ENCODE data around the gene SRGAP2.
"Not testable (repeated sequence)": the region's sequence is repeated elsewhere in the genome, so short reads cannot be mapped to it uniquely, and the experiment has no call there.

SRGAP2 gene

DNA sequence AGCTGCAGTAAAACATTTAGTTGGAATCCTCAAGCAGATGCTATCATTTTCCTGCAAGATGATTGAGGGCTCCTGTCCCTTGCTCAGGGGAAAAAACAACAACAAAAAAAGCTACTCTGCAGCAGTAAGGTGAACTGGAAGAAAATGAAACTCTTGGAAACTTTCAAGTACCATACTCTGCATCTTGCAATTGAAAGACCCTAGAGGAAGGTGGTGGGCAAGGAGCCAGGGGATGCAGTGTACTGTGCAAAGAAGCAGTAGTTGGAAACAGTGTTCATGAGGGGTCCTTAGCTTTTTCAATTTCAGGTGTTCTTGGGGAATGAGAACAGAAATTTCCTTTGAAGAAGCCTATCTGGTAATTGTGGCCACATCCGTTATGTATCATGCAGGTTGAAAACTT is 7.5 kb downstream of the SRGAP2 start:
- not testable (repeated sequence) for DNase-seq

DNA sequence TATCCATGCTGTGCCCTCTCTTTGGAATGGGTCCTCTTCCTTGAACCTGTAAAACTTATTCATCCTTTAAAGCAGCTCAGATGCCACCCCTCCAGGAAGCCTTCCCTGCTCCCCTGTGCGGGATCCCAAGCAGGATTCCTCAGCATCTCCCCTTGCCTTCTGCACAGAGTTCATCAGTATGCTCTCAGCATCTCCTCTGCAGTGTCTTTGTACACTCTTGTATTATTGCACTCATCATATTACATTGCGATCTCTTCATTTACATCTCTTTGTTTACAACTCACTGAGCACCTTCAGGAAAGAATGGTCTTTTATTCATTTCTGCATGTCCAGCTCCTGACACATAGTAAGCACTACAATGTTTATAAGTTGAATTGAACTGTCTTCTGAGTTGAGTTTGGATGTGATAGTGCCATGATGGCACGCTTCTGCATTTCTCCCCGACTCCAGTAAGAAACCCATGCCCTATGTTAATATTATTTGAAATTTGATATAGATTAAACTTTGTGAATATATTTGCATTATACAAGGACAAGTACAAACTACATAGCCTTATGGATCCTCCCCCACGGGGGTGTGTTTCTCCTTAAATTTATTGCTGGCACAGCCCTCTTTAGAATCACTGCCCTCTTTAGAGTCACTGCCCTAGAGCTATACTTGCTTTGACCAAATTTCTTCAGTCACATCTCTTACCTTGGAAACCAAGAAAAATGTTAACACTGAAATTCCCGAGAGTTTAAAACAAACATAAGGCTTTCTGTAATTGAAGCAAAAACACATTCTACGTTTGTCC is 12.5 kb downstream of the SRGAP2 start:
- DNase-seq = not testable (repeated sequence)

DNA sequence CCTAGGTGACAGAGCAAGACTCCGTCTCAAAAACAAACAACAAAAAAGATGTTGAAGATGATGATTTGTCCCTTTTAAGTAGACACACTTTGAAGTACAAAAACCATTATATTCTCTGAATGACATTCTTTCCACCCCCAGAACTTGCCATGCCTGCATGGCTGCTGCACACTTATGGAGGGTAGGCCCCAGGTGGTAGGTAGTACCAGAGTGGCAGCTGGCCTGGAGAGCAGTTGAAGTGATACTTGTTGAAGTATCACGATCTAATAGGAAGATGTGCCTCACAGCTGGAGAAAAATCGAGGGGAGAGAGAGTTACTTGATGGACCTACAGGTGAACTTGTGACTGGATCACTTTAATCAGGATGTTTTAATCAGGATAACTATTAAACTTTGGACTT is 14.9 kb downstream of the SRGAP2 start:
- not testable (repeated sequence) for DNase-seq

DNA sequence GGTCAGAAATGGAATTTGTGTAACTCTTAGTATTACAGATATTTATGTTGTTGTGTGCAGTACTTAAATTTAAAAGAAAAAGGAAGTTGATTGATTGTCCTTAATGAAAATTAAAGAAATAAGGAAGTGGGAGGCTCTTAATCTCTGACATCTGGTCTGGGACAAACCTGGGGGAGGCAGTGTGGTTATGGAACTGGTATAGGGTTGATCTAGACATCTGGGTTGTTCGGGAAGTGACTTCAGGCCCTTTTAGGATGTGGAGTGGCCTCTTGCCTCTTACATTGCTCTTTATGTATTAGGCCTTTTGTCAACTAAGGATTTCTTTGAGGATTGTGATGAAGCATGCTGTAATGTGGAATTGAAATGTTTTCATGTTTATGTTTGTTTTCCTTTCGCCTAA is 15.4 kb downstream of the SRGAP2 start:
- not testable (repeated sequence) for DNase-seq

DNA sequence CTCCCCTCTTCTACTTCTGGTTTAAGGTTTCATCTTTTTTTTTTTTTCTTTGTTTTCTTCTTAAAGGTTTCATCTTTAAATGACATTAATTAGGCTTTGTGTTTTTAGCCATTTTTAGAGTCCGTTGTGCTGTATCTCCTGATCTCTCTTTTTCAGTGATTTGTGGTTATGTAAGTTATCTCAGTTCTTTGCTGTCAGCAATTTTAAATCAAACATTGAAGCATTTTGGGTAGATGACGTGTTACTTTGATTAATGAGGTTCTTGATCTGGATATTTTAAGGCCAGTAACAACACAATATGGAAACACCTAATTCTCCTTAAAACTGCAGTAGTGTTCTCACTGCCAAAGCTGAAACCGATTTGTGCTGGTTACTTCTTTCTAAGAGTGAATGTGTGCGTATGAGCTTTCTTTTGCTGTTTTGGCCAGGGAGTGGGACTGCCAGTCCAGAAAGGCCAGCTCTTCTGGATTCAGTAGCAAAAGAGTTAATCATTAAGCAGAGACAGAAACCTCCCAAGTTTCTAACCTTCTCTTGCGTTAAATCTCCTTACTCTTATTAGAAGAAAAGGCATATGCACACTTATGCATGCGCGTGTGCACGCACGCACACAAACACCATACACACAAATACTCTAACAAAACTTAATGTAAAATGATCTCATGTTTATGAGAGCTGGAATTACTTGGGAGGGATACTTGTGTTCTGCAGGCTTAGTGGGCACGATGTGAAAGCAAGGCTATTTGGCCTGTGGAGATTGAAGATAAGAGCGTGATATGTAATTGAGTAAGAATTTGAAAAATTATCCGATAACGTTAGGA is 16.4 kb downstream of the SRGAP2 start:
- not testable (repeated sequence) for DNase-seq

DNA sequence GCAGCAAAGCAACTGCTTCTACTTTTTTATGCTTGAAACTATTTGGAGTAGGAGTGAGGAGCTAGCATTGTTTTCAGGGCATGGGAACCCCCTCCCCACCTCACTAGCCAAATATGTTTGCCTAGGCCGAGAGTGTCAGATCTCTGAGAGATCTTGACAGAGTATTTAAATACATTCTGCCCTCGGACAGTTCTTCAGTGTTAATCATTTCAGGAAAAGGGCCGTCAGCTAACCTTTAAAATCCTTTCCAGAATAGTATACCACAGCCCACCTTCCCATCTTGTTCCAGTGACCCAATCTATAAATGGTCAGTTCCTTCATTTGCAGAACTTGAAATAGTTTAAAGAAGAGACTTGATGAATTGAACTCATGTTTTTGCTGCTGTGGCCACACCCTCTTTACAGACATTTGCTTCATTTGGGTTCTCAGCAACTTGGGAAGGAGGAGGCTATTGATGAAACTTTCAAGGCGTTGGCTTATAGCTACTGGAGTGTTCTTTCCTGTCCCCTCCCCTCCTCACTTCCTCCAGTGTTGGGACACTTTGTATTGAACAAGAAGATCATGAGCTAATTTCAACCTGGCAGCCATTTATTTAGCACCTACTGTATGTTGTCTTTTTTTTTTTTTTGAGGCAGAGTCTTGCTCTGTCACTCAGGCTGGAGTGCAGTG is 17.1 kb downstream of the SRGAP2 start:
- not testable (repeated sequence) for DNase-seq

DNA sequence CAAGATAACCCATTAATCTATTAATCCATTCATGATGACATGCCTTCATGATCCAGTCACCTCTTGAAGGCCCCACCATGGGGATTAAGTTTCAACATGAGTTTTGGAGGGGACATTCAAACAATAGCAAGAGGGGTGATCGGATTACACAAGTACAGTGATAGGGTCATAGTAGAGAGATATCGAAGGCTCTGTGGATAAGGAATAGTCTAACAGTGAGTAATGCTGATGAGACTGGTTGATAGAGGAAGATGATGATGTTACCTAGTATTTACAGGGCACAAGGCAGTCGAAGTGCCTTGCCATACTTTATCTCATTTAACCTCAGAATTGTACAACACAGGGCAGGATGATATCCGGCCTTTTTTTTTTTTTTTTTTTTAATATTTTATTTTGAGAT is 18.2 kb downstream of the SRGAP2 start:
- not testable (repeated sequence) for DNase-seq

DNA sequence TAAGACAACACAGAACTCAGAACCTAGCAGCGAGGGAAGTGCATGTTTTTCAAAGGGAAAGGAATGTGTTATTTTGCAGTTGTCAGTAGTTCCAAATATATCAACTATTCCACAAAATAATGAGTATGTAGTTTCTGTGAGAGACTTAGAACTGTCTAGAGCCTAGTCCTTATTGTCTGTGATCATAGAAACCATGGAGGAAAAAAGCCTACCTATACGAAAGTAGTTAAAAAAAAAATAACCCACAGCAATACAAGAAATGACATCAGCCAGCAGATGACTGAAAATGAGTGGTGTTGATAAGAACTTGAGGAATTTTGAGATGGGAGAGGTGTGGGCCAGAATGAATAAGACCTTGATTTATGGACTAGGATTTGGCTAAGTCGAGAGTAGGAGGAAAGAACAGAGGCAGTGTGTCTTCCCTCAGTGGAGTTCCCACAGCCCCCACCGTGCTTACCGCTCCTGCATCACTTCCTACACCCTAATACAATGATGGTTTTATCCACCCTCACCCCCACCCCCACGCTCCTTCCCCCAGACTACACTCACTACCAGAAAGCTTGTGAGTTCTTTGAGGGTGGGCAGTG is 20.9 kb downstream of the SRGAP2 start:
- not testable (repeated sequence) for DNase-seq

DNA sequence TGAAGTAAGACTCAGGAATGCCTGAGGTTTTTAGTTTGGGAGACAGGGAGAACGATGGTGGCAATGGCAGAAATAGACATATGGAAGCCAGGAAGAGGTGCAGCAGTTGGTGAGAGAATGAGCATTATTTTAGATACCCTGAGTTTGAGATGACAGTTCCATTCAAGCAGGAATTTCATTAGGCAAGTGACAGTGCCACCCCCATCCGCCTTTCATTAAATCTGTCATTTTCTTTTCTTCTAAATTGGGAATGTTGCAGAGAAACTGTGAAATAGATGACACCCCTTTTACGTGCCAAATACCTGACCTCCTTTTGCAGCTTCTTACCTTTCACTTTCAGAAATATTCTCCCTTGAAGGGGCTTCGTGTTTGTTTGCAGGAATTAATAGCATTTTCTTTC is 22.0 kb downstream of the SRGAP2 start:
- DNase-seq = not testable (repeated sequence)

DNA sequence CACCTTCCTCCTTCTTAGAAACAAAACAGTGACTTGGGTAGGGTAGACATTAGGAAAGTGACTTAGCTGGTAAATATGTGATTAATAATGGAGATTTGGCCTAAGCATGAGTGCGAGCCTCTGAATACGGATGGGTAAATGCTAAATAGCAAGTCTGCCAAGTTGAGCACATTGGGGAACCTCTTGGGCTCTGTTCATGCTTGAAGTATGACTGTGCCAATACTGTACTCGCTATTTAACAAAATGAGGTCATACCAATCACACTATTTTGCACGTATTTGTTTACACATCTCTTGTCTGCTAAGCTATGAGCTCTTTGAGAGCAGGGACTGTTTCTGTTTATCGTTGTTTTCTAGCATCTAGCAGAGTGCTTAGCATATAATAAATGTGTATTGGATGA is 23.5 kb downstream of the SRGAP2 start:
- not testable (repeated sequence) for DNase-seq

DNA sequence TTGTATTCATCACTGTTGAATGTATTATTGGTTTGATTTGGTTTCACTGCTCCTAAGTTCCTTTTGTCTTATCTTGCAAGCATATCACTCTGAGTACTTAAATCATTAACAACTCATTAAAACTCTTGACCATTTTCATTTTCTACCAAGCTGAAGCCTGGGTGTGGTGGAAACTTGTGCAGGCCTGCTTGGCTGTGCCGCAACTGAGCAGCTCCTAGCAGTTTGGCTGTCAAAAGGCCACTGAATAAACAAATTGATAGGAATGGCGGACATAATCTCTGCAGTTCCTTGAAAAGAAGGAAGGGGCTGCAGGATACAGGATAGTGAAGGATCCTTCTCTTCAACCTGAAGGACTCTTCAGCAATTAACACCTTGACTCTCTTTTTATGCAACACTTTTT is 25.9 kb downstream of the SRGAP2 start:
- not testable (repeated sequence) for DNase-seq

DNA sequence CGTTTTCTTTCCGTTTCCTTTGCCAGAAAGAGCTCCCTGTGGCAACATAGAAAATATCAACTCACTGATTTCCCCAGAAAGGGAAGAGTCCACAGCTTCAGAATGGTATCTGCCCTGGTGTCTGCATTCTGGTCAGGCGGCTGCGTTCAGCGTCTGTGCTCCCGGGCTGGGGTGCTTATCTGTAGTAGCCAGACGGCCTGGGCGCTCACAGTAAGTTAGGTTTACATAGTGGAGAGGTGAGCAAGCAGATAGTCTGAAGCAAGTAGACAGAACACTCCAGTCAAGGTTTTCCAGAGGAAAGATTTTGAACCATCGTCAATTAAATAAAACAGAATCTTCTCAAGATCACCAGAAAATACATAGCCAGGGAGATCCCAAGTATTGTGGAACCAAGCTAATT is 28.6 kb downstream of the SRGAP2 start:
- not testable (repeated sequence) for DNase-seq

DNA sequence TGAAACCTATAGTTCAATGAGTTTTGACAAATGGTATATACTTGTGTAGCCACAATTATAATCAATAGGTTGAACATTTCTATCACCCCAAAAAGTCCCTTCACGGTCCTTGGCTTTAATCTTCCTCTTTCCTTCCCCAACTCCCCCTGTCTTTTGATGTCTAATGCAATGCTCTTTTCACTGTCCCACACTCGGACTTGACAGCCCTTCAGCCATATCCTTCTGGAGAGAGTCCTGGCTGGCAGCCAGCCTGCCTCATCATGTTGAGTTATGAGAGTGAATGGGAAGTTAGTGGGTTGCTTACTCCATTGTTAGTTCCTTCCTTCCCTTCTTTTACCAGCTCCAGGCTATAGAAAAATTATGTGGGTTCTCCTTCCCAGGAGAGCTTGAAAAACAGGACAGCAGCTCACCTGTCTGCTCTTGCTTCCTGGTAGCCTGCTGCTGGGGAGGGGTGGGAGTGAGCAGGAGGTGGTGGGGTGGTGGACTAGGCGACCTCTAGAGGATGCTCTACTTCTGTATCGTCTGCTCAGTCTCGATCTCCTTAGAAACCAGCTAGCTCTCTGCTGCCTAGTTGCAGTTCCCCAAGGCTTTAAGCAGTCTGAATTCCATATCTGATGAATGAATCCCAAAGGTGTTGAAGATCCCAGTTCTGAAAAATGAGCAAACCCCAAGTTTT is 29.8 kb downstream of the SRGAP2 start:
- DNase-seq = not testable (repeated sequence)

DNA sequence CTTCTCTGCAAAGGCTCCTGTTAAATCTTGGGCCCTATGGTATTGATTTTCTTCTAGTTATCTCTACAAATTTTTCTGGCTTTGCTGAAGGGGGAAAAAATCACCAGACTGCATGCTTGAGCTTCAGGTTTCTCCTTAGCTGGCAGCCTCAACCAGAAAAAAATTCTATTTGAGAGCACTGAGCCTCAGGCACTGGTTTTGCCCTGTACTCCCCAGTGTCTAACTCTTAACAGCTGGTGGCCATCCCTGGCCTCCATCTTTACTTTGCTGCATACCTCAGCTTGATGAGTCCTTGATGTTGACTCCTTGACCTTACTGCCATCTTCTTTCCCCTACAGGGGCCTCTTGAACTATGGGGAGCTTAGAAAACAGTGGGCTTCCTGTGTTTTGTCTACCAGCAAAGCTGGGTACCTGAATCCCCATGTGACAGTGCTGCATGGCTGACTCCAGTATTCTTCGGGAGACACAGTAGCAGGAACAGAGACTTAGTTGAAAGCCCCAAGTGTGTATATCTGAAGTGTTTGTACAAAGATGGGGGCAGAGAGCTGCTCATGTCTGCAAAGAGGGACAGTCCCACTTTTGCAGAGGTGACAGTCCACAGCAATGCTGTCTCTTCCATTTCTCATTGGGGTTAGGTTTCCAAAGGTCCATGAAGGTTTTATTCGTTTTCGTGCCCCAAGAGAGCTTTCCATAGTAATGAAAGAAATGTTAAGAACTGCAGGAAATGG is 31.0 kb downstream of the SRGAP2 start:
- not testable (repeated sequence) for DNase-seq

DNA sequence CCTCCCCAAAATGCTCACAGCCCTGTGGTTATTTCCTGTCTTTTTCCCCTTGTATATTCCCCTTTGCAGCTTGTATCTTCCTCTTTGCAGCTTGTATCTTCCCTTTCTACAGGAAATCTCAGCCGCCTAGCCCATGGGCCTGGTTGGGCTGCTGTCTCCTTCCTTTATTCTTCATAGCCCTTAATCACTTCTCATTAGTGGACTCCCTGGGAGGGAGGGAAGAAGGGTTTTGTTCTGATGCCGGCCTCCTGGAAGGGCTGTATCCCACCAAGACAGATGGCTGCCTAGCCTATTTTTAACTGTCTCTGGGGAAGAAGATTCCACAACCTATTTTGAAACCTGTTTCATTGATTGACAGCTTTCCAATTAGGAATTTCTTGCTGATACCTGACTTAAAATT is 31.8 kb downstream of the SRGAP2 start:
- DNase-seq = not testable (repeated sequence)

DNA sequence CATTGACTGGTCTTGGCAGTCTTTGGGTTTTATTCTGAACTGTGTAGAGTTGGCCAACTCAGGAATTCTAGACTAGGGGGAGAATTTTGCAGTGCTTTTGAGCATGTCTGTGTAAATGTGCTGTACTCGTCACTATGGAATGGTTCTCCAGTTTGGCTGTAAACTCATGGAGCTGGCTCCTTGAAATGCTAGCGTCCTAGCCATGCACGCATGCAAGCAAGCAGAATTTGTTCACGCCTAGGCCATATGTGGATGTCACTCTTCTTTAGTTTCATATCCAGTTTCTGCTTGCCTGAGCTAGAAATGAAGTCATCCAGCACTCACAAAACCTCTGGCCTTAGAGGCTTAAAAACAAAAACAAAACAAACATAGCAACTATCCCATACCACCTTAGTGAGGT is 36.9 kb downstream of the SRGAP2 start:
- DNase-seq = not testable (repeated sequence)

DNA sequence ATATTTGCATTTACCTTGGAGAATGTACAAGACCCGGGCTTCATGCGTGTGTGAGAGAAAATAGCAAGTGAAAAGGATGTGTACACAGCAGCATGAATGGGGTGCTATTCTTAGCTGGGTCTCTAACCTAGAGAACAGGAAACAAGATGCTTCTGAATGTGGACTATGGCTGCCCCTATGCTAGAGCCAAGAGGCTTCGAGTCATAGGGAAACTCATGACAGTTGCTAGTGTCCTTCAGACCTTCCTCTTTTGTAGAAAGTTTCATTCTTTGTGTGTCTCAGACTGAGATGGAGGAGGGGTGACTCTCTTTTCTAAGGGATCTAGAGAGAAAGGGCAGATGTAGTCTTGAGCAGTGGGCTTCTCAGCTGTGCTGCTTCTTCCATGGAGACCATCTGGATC is 40.0 kb downstream of the SRGAP2 start:
- DNase-seq = not testable (repeated sequence)

DNA sequence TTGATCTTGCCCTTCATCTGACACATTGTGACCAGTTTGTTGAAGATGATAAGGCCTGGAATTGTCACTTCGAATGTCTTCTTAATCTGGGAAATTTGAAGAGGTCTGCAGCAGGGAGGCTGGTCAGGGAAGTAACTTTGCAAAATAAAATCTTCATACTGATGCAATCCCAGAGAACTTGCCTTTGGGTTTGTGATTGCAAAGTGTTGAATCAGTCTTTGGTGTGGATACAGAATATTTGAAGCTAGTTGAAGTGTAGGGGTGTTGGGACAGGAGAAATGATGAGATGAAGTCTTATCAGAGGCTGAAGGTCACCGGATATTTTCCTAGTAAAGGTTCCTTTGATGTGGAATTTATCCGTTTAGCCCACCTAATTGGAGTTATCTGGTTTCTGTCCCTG is 42.1 kb downstream of the SRGAP2 start:
- not testable (repeated sequence) for DNase-seq

DNA sequence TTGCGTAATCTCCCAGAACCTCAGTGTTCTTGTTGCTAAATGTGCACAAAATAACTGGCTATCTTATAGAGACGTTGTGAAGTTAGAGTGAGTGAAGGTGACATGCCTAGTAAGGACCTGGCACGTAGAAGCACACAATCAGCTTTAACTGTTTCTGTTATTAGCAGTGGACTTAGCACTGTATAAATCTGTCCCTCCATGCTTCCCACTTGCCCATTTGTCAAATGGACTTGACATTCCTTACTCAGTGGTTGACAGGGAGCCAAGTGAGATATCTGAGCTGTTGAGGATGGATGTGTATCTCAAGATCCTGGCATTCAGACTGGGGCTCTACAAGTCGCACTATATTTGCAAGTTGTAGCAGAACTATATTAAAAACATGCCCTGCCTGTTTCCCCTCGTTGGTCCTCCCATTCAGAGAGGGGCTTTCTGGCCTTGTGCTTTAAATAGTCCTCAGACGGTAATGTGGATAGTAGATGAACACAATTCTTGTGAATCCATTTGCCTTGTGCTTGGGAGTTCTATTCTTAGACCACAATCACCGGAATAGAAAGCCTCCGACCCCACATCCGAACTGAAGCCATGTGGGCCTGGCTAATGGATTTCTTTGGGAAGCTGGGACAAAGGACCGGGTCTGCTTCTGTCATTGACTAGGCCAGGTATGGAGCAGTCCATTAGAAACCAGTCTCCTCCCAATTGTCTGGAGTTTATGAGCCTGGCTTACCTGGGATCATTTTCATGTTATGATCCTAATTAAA is 43.0 kb downstream of the SRGAP2 start:
- not testable (repeated sequence) for DNase-seq

DNA sequence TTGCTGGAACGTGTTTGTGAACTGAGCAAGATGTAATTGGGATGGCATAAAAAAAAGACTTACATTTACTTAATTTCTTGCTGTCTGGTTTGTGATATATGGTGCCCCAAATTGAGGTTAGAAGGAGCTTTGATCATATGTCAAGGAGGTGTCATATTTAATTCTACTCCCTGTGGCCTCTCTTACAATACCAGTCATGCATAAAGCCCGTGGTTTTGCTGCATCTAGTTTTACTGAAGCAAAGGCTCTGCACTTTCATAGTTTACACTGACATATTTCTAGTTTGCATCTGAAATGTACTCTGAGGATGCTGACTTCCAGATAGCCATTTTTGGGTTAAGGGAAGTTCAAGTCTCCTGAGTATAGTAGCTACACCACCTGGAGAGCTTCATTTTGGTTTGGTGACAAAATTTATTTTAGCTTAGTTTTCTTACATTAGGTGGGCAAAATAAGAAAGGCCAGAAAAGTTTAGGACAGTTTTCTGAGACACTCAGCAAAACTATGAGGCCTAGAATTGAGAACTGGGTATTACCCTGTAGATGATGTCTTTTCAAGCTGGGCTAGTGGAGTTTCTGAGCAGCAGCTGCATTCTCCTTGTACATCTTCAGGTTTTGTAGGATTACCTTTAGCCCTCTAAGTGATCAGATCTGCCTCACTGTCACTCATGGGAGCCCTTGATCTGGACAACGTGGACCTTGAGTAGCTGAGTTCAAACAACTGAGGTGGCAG is 47.8 kb downstream of the SRGAP2 start:
- not testable (repeated sequence) for DNase-seq

Measured in NCI-H69 (cell line).